ENCODE measurements around the gene LIMS1.
A peak's percentile ranks its signal among the peaks of the same experiment; 100 is the strongest.

The LIMS1 gene

GRCh38 chr2:108605947-108606346 is 71.7 kb downstream of the LIMS1 start:
- in situ Hi-C loops (cut with MboI; ENCODE audit: low pct_unique_long_range_greater_than_20kb, low sequenced_read_pairs), result loop anchor here (25.0 kb wide), 1 partner anchor 106 kb away; the partner anchor contains the start of gene RANBP2
- DNase-seq, result no peak

GRCh38 chr2:108607706-108608301 is 73.5 kb downstream of the LIMS1 start:
- in situ Hi-C loops (cut with MboI; ENCODE audit: low pct_unique_long_range_greater_than_20kb, low sequenced_read_pairs), result loop anchor here (25.0 kb wide), 1 partner anchor 104 kb away; the partner anchor contains the start of gene RANBP2
- peak; percentile 47 for DNase-seq

GRCh38 chr2:108611021-108611420 is 76.8 kb downstream of the LIMS1 start:
- in situ Hi-C loops (cut with MboI; ENCODE audit: low pct_unique_long_range_greater_than_20kb, low sequenced_read_pairs), result loop anchor here (25.0 kb wide), 1 partner anchor 101 kb away; the partner anchor contains the start of gene RANBP2
- no peak for DNase-seq

- DNase-seq, result no peak
- in situ Hi-C loops (cut with MboI; ENCODE audit: low pct_unique_long_range_greater_than_20kb, low sequenced_read_pairs), result loop anchor here (25.0 kb wide), 1 partner anchor 100 kb away; the partner anchor contains the start of gene RANBP2
These were observed 77.9 kb downstream of the LIMS1 start for GRCh38 chr2:108612153-108612513.

GRCh38 chr2:108612514-108613183 is 78.4 kb downstream of the LIMS1 start:
- no peak for DNase-seq
- in situ Hi-C loops (cut with MboI; ENCODE audit: low pct_unique_long_range_greater_than_20kb, low sequenced_read_pairs), result loop anchor here (25.0 kb wide), 1 partner anchor 100 kb away; the partner anchor contains the start of gene RANBP2

- in situ Hi-C loops (cut with MboI; ENCODE audit: low pct_unique_long_range_greater_than_20kb, low sequenced_read_pairs), result loop anchor here (25.0 kb wide), 1 partner anchor 99 kb away; the partner anchor contains the start of gene RANBP2
- DNase-seq, result no peak
These were observed 79.2 kb downstream of the LIMS1 start for GRCh38 chr2:108613261-108614042.

- DNase-seq, result no peak
These were observed 79.8 kb downstream of the LIMS1 start for GRCh38 chr2:108614043-108614545.

GRCh38 chr2:108614659-108615058 is 80.4 kb downstream of the LIMS1 start:
- in situ Hi-C loops (cut with MboI; ENCODE audit: low pct_unique_long_range_greater_than_20kb, low sequenced_read_pairs), result loop anchor here (25.0 kb wide), 1 partner anchor 98 kb away; the partner anchor contains the start of gene RANBP2

More at GRCh38 chr2:108614043-108614545, 79.8 kb downstream of the LIMS1 start:
- in situ Hi-C loops (cut with MboI; ENCODE audit: low pct_unique_long_range_greater_than_20kb, low sequenced_read_pairs), result loop anchor here (25.0 kb wide), 1 partner anchor 98 kb away; the partner anchor contains the start of gene RANBP2

GRCh38 chr2:108615480-108616090 is 81.3 kb downstream of the LIMS1 start:
- DNase-seq, result no peak
- in situ Hi-C loops (cut with MboI; ENCODE audit: low pct_unique_long_range_greater_than_20kb, low sequenced_read_pairs), result loop anchor here (25.0 kb wide), 1 partner anchor 97 kb away; the partner anchor contains the start of gene RANBP2

More at GRCh38 chr2:108614659-108615058, 80.4 kb downstream of the LIMS1 start:
- no peak for DNase-seq

- no peak for DNase-seq
- in situ Hi-C loops (cut with MboI; ENCODE audit: low pct_unique_long_range_greater_than_20kb, low sequenced_read_pairs), result loop anchor here (25.0 kb wide), 1 partner anchor 96 kb away; the partner anchor contains the start of gene RANBP2
These were observed 82.0 kb downstream of the LIMS1 start for GRCh38 chr2:108616318-108616717.

GRCh38 chr2:108616751-108617161 is 82.5 kb downstream of the LIMS1 start:
- in situ Hi-C loops (cut with MboI; ENCODE audit: low pct_unique_long_range_greater_than_20kb, low sequenced_read_pairs), result loop anchor here (25.0 kb wide), 1 partner anchor 96 kb away; the partner anchor contains the start of gene RANBP2
- no peak for DNase-seq

- in situ Hi-C loops (cut with MboI; ENCODE audit: low pct_unique_long_range_greater_than_20kb, low sequenced_read_pairs), result loop anchor here (25.0 kb wide), 1 partner anchor 95 kb away; the partner anchor contains the start of gene RANBP2
- DNase-seq, result no peak
These were observed 83.3 kb downstream of the LIMS1 start for GRCh38 chr2:108617617-108618016.

GRCh38 chr2:108619925-108620620 is 85.8 kb downstream of the LIMS1 start:
- no peak for DNase-seq
- in situ Hi-C loops (cut with MboI; ENCODE audit: low pct_unique_long_range_greater_than_20kb, low sequenced_read_pairs), result loop anchor here (25.0 kb wide), 1 partner anchor 92 kb away; the partner anchor contains the start of gene RANBP2

GRCh38 chr2:108620656-108621055 is 86.4 kb downstream of the LIMS1 start:
- no peak for DNase-seq
- in situ Hi-C loops (cut with MboI; ENCODE audit: low pct_unique_long_range_greater_than_20kb, low sequenced_read_pairs), result loop anchor here (25.0 kb wide), 1 partner anchor 92 kb away; the partner anchor contains the start of gene RANBP2

GRCh38 chr2:108621087-108621559 is 86.9 kb downstream of the LIMS1 start:
- in situ Hi-C loops (cut with MboI; ENCODE audit: low pct_unique_long_range_greater_than_20kb, low sequenced_read_pairs), result loop anchor here (25.0 kb wide), 1 partner anchor 91 kb away; the partner anchor contains the start of gene RANBP2
- DNase-seq, result peak; percentile 67

GRCh38 chr2:108621687-108622681 is 87.7 kb downstream of the LIMS1 start:
- DNase-seq, result no peak
- in situ Hi-C loops (cut with MboI; ENCODE audit: low pct_unique_long_range_greater_than_20kb, low sequenced_read_pairs), result loop anchor here (25.0 kb wide), 1 partner anchor 90 kb away; the partner anchor contains the start of gene RANBP2
